GM12874 (cell line): ENCODE results near the gene GUK1.

ENCODE experiments used
- CTCF ChIP-seq: IDR thresholded peaks from 2 replicates; pipeline ENCODE4 v1.5.1; 2011; ENCODE audit warnings: low read depth, mild to moderate bottlenecking, control low read depth, low read length, moderate library complexity; ENCODE audit not compliant: insufficient read depth

GUK1 gene

GRCh38 chr1:228139931-228140723, at the start of gene GUK1:
GUK1 (plus strand) TSS chr1:228140279; CDS start chr1:228140303, 24 bp downstream.
- 0 out of 2 replicates have a peak, but pooled peaks have one; percentile 2 for TF ChIP-seq CTCF

DNA sequence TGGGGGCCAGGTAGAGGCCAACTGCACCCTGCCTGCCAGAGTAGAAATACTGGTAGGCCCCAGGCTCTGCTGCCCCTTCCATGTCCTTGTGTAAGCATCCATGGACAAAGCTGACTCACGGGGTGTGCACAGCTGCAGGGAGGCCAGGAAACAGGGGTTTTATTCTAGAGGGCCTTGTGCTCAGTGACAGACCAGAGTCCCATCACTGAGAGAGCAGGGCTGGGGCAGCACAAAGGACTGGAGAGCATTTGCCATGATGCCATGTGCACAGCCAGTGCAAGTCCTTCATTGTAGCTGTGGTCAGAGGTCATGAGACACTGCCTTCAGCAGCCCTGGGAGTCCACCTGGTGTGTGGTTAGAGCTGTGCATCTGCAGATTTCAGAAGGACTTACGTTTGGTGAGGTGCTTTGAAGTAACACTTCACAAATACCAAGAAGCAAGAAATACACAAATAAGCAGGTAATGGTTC, 49.4 kb upstream of the GUK1 start:
- no peak for TF ChIP-seq CTCF

DNA sequence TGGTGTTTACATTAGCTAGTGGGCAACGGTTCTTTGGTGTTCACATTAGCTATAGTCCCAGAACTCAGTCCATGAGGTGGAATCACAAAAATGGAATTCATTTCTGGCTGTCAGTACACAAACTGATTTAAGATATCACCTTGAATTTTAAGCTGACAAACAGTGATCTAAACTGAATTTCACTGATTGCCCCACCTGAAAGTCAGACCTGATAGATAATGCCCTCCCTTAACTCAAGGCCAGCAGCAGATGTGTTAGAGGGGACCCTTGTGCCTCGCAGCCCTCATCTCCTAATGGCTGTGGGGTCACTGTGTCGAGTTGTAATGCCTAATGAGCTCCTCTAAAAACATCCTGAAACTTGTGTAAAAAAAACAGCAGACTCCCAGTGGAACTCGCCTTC, 49.0 kb upstream of the GUK1 start:
- TF ChIP-seq CTCF: no peak

DNA sequence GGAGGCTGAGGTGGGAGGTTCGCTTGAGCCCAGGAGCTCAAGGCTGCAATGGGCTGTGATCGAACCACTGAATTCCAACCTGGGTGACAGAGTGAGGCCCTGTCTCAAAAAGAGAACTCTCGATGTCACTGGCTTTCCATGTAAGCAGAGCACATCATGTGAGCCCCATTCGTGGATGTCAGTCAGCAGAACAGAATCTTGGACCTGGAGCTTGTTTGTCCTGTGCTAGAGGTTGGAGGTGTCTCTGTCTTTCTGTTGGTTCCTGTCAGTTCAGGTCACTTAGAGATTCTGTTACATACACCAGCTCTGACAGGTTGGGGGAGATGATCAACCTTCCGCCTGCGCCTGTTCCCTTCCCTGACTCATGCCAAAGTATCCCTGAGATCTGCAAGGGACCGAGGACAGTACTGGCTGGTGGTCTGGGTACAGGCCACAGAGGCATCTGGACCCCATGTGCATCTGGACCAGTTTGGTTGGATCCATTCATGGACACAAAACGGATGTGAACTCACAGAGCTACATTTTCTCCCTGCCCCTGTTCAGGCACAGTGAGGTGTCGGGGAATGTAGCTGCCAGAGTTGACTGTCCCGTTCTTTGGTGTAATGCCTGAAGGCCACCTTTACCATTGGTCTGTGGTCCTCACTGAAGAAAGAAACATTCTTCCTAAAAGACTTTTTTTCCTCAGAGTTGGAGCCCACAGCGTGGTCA, 47.6 kb upstream of the GUK1 start:
- no peak for TF ChIP-seq CTCF

GRCh38 chr1:228093050-228093906, 46.8 kb upstream of the GUK1 start:
- TF ChIP-seq CTCF: no peak

DNA sequence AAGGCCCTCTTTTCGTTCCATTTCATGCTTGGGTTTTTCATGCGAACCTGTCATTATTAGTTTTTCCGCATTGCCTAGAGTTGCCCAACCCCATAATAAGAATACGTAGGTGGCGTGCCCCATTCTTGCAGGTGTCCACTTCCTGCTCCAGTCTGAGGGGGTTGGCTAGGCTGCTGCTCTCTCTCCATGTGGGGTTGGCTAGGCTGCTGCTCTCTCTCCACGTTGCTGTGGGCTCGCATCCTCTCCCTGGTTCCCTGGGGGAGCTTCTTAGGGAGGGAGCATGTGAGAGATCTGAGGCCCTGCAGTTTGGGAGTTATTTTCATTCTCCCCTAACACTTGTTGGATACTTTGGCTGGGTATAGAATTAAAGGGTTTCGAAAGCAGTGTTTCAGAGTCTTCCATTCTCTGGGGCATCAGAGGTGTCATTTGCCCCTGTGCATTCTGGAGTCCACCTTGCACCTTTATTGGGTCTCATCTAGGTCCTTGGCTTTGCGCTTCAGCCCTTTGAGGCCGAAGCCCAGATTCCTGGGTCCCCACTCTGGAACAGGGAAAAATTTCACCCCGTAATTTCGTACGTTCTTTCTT, 45.6 kb upstream of the GUK1 start:
- no peak for TF ChIP-seq CTCF

DNA sequence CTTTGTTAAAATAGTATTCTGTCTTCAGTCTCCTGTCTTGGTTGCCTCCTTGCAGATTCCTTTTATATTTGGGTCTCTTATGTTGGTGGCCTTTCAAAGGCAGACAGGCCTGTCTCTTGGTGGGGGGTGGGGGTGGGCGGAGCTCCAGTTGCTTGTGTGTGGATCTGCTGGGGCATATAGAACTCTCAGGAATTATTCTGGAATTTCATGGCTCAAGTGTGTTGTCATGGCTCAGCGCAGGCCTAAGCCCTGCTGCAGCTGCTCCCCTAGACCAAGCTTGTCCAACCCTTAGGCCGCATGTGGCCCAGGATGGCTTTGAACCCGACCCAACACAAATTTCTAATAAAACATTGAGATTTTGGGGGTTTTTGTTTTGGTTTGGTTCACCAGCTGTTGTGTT, 44.9 kb upstream of the GUK1 start:
- no peak for TF ChIP-seq CTCF
